ENCODE measurements around the gene CAMTA2.

GRCh38 chr17:4920351-4921048, 67.0 kb downstream of the CAMTA2 start:
- TF ChIP-seq CTCF (IDR thresholded peaks at IDR 0.05), result no peak
- TF ChIP-seq EZH2 (IDR thresholded peaks at IDR 0.05), result no peak

Measured in neural progenitor cell (in vitro differentiated cells).